Breast epithelium (tissue), 3 donors: ENCODE measurements around the gene RAC3.

ENCODE experiments used
- POLR2A ChIP-seq: fragments of 450-650 bp; IDR thresholded peaks from one replicate; pipeline ENCODE4 v1.6.1; 2016; ENCODE audit warnings: antibody characterized with exemption, mild to moderate bottlenecking, moderate library complexity
- POLR2AphosphoS5 ChIP-seq, 3 donors: sonication (generic); formaldehyde crosslinking; IDR thresholded peaks; one replicate each; pipeline ENCODE4 v1.6.1; 2017; ENCODE audit warnings: antibody characterized with exemption in 3 of 3
- TF ChIP-seq, protein P1 (sequence below), 3 donors: fragments of 450-650 bp; IDR thresholded peaks; one replicate each; pipeline ENCODE4 v1.5.1; 2016 to 2017; ENCODE audit warnings: antibody characterized with exemption in 3 of 3, mild to moderate bottlenecking in 3 of 3, moderate library complexity in 3 of 3

- TF ChIP-seq, protein P1, sequence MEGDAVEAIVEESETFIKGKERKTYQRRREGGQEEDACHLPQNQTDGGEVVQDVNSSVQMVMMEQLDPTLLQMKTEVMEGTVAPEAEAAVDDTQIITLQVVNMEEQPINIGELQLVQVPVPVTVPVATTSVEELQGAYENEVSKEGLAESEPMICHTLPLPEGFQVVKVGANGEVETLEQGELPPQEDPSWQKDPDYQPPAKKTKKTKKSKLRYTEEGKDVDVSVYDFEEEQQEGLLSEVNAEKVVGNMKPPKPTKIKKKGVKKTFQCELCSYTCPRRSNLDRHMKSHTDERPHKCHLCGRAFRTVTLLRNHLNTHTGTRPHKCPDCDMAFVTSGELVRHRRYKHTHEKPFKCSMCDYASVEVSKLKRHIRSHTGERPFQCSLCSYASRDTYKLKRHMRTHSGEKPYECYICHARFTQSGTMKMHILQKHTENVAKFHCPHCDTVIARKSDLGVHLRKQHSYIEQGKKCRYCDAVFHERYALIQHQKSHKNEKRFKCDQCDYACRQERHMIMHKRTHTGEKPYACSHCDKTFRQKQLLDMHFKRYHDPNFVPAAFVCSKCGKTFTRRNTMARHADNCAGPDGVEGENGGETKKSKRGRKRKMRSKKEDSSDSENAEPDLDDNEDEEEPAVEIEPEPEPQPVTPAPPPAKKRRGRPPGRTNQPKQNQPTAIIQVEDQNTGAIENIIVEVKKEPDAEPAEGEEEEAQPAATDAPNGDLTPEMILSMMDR (IDR thresholded peaks at IDR 0.05) = no peak
- TF ChIP-seq POLR2A = no peak
- TF ChIP-seq POLR2AphosphoS5 (IDR thresholded peaks at IDR 0.05) = no peak
These were observed 32.2 kb downstream of the RAC3 start for GRCh38 chr17:82063424-82064415.
